Hepatocyte (in vitro differentiated cells): ENCODE results near the gene NR2C1. TPM values are rescaled to one million over a fixed set of nuclear protein-coding genes. Genes with fewer than 3 reads are reported as not detected.
A peak's percentile ranks its signal among the peaks of the same experiment; 100 is the strongest.

ENCODE experiments used
- DNase-seq: peaks from one replicate; pipeline ENCODE4 v3.0.0-alpha.2; 2016; ENCODE audit warnings: low spot score
- H2AFZ ChIP-seq: fragments of 200-600 bp; sonication (generic); 2 replicates; pipeline ENCODE4 v1.6.0; 2016; ENCODE audit warnings: antibody characterized with exemption, mild to moderate bottlenecking
- H3K27ac ChIP-seq: fragments of 200-600 bp; sonication (generic); 2 replicates; pipeline ENCODE4 v1.5.1; 2016; ENCODE audit warnings: mild to moderate bottlenecking
- H3K27me3 ChIP-seq: fragments of 200-600 bp; sonication (generic); 2 replicates; pipeline ENCODE4 v1.6.1; 2016
- H3K36me3 ChIP-seq: fragments of 200-600 bp; sonication (generic); replicated peaks from 2 replicates; pipeline ENCODE4 v1.5.1; 2016; ENCODE audit warnings: low read depth; ENCODE audit not compliant: insufficient read depth
- H3K4me1 ChIP-seq: fragments of 200-600 bp; sonication (generic); 2 replicates; pipeline ENCODE4 v1.5.1; 2016; ENCODE audit warnings: mild to moderate bottlenecking, moderate library complexity; ENCODE audit not compliant: insufficient read depth
- H3K4me2 ChIP-seq: fragments of 200-600 bp; sonication (generic); 2 replicates; pipeline ENCODE4 v1.6.0; 2016
- H3K4me3 ChIP-seq: fragments of 200-600 bp; sonication (generic); 2 replicates; pipeline ENCODE4 v1.5.1; 2016; ENCODE audit warnings: mild to moderate bottlenecking
- H3K79me2 ChIP-seq: fragments of 200-600 bp; sonication (generic); 2 replicates; pipeline ENCODE4 v1.6.0; 2017; ENCODE audit warnings: mild to moderate bottlenecking
- H3K9me2 ChIP-seq: fragments of 200-600 bp; sonication (generic); replicated peaks from 2 replicates; pipeline ENCODE4 v1.6.0; 2017; ENCODE audit warnings: mild to moderate bottlenecking; ENCODE audit not compliant: insufficient read depth
- H3K9me3 ChIP-seq: fragments of 200-600 bp; sonication (generic); 2 replicates; pipeline ENCODE4 v1.5.1; 2016; ENCODE audit warnings: low read depth, mild to moderate bottlenecking
- H4K20me1 ChIP-seq: fragments of 200-600 bp; sonication (generic); 2 replicates; pipeline ENCODE4 v1.6.0; 2016; ENCODE audit warnings: mild to moderate bottlenecking; ENCODE audit not compliant: insufficient read depth, poor library complexity, severe bottlenecking
- EZH2 ChIP-seq: fragments of 200-600 bp; sonication (generic); IDR thresholded peaks from 2 replicates; pipeline ENCODE4 v1.6.1; 2016; ENCODE audit warnings: antibody characterized with exemption, mild to moderate bottlenecking, borderline replicate concordance
- EZH2phosphoT487 ChIP-seq: fragments of 200-600 bp; sonication (generic); IDR thresholded peaks from one replicate; pipeline ENCODE4 v1.6.1; 2018; ENCODE audit warnings: antibody characterized with exemption, mild to moderate bottlenecking, low read depth, moderate library complexity; ENCODE audit not compliant: unreplicated experiment, severe bottlenecking
- WGBS: methylation state at CpG from one replicate; pipeline ENCODE4 v1.1.6; 2016; ENCODE audit warnings: low lambda C conversion rate; ENCODE audit errors: missing lambda C conversion rate; 5-methylcytosine and 5-hydroxymethylcytosine counted together
- polyA plus RNA-seq: library from polyadenylated mRNA; unstranded; fragments of >200 nt; fragmentation: Nextera tagmentation; extraction: Ambion mirVana; gene quantifications from 2 replicates; pipeline ENCODE4 v1.2.1, GENCODE V29; 2016
- total RNA-seq: library from RNA; depleted of rRNA; stranded (reverse); fragments of >200 nt; gene quantifications from 2 replicates; pipeline ENCODE4 v1.2.3, GENCODE V29; 2014
- TF ChIP-seq, protein P1 (sequence below): fragments of 200-600 bp; sonication (generic); IDR thresholded peaks from 2 replicates; pipeline ENCODE4 v1.5.1; 2016; ENCODE audit warnings: antibody characterized with exemption, mild to moderate bottlenecking; ENCODE audit not compliant: poor library complexity

NR2C1 gene
- total and polyA plus RNA-seq, 2 experiments from 2014 or later, result 28.4 to 40.6 TPM

DNA sequence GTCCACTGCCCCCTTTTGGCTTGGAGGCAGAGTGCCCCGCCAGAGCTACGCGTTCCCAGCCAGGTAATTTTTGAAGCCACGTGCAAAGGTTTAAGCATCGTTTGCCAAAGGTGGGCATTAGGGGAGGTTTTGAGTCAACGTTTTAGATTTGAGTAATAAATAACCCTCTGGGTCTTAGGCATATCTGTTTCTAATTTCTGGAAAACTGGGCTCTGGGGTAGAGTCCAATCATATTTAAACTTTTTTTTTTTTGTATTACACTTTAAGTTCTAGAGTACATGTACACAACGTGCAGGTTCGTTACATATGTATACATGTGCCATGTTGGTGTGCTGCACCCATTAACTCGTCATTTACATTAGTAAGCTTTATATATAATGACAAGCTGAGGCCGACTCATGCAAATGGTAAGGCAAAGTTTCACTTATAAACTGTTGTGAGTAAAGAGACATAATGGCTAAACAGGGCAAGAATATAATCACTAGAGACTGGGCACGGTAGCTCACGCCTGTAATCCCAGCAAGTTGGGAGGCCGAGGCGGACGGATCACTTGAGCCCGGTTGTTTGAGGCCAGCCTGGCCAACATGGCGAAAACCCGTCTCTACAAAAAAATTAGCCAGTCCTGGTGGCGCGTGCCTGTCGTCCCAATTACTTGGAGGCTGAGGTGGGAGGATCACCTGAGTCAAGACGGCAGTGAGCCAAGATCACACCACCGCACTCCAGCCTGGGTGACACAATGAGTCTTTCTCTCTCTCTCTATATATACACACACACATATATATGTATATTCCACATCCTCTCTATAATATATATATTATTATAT is 491 bp upstream of the NR2C1 start:
- Histone ChIP-seq H3K36me3 (no peaks in the 10 kb centered on the region), H3K79me2 (peaks cover 32% of the 10 kb centered on the region), H2AFZ (no peak overlapping the region), H4K20me1 (no peaks in the 10 kb centered on the region), H3K27me3 (no peaks in the 10 kb centered on the region), H3K4me1 (no peaks in the 10 kb centered on the region), H3K4me2 (peak overlapping the region; percentile 55), H3K27ac (no peak overlapping the region), H3K4me3 (no peak overlapping the region), H3K9me2 (no peaks in the 10 kb centered on the region), H3K9me3 (no peaks in the 10 kb centered on the region)
- DNase-seq, result no peak
- no peak for TF ChIP-seq EZH2phosphoT487
- TF ChIP-seq, protein P1, sequence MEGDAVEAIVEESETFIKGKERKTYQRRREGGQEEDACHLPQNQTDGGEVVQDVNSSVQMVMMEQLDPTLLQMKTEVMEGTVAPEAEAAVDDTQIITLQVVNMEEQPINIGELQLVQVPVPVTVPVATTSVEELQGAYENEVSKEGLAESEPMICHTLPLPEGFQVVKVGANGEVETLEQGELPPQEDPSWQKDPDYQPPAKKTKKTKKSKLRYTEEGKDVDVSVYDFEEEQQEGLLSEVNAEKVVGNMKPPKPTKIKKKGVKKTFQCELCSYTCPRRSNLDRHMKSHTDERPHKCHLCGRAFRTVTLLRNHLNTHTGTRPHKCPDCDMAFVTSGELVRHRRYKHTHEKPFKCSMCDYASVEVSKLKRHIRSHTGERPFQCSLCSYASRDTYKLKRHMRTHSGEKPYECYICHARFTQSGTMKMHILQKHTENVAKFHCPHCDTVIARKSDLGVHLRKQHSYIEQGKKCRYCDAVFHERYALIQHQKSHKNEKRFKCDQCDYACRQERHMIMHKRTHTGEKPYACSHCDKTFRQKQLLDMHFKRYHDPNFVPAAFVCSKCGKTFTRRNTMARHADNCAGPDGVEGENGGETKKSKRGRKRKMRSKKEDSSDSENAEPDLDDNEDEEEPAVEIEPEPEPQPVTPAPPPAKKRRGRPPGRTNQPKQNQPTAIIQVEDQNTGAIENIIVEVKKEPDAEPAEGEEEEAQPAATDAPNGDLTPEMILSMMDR, result peak; percentile 83
- no peak for TF ChIP-seq EZH2
- WGBS, result 62% methylated on average over 23 of the region's 23 CpGs

DNA sequence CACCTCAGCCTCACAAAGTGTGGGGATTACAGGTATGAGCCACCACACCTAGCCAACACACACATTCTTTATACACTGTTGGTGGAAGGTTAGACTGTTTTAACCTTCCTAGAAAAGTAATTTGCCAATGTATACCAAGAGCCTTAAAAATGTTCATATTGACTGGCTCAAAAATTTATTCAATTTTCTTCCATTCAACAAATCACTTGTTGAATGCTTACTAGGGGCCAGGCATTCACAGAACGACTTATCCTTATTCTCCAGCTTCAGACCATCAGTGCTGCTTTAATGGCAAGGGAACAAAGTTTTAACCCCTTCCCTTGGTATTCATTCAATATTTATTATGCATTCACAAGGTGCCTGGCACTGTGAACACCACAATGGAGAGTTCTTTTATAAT is 3.0 kb downstream of the NR2C1 start:
- Histone ChIP-seq H3K4me3 (no peak overlapping the region), H3K9me2 (no peaks in the 10 kb centered on the region), H3K27ac (no peak overlapping the region), H3K36me3 (no peaks in the 10 kb centered on the region), H3K79me2 (peaks cover 47% of the 10 kb centered on the region), H2AFZ (no peak overlapping the region), H3K4me2 (no peak overlapping the region), H4K20me1 (no peaks in the 10 kb centered on the region), H3K4me1 (no peaks in the 10 kb centered on the region), H3K9me3 (no peaks in the 10 kb centered on the region), H3K27me3 (no peaks in the 10 kb centered on the region)
- WGBS, result 90% methylated on average over 1 of the region's 1 CpG
- TF ChIP-seq, protein P1, result no peak
- TF ChIP-seq EZH2phosphoT487, result no peak
- no peak for DNase-seq

GRCh38 chr12:95066091-95066855 is 7.1 kb downstream of the NR2C1 start:
- 96% methylated on average over 7 of the region's 7 CpGs for WGBS
- no peaks in the 10 kb centered on the region for H3K4me1 ChIP-seq
- no peaks in the 10 kb centered on the region for H4K20me1 ChIP-seq
- H3K79me2 ChIP-seq, result peaks cover 38% of the 10 kb centered on the region
- H3K9me3 ChIP-seq, result no peaks in the 10 kb centered on the region
- no peak overlapping the region for H2AFZ ChIP-seq
- H3K4me2 ChIP-seq, result no peak overlapping the region
- no peaks in the 10 kb centered on the region for H3K36me3 ChIP-seq
- no peaks in the 10 kb centered on the region for H3K27me3 ChIP-seq
- H3K9me2 ChIP-seq, result no peaks in the 10 kb centered on the region
- no peak overlapping the region for H3K4me3 ChIP-seq
- H3K27ac ChIP-seq, result no peak overlapping the region
- DNase-seq, result no peak
- TF ChIP-seq EZH2phosphoT487, result no peak
- TF ChIP-seq, protein P1, result no peak
- TF ChIP-seq EZH2, result no peak
